Stomach (tissue), 4 donors: ENCODE measurements around the gene CDC42BPB.

Experiments used
- CTCF ChIP-seq, 7 experiments: fragments of 450-650 bp in 4 of 7; fragments of 200-600 bp in 3 of 7; sonication (generic) in 3 of 7; IDR thresholded peaks; one replicate each; pipeline ENCODE4 v1.5.1; 2016 to 2019; ENCODE audit warnings: antibody characterized with exemption in 7 of 7, control low read depth in 2 of 7, mild to moderate bottlenecking in 1 of 7
- POLR2A ChIP-seq, 4 donors: fragments of 450-650 bp; IDR thresholded peaks; one replicate each; pipeline ENCODE4 v1.6.1; 2016; ENCODE audit warnings: antibody characterized with exemption in 4 of 4, control low read depth in 2 of 4, mild to moderate bottlenecking in 1 of 4, moderate library complexity in 1 of 4
- POLR2AphosphoS5 ChIP-seq, 3 donors: sonication (generic); formaldehyde crosslinking; IDR thresholded peaks; one replicate each; pipeline ENCODE4 v1.6.1; 2016; ENCODE audit warnings: antibody characterized with exemption in 3 of 3

GRCh38 chr14:102909462-102909861 is 147.9 kb downstream of the CDC42BPB start:
- TF ChIP-seq POLR2AphosphoS5 (IDR thresholded peaks at IDR 0.05) (no peak), CTCF (IDR thresholded peaks at IDR 0.05) (no peak), POLR2A (IDR thresholded peaks at IDR 0.05) (no peak)
